IMR-90 (cell line): ENCODE measurements around the gene OGT. TPM values are rescaled to one million over a fixed set of nuclear protein-coding genes. Genes with fewer than 3 reads are reported as not detected.

Source experiments
- ATAC-seq: fragments of 200-7000 bp; cut with Tn5 transposase; 2 replicates; pipeline ENCODE4 v1.9.1; 2020; ENCODE audit warnings: low read depth, mild to moderate bottlenecking, moderate library complexity
- BruUV-seq: library from RNA; stranded (reverse); fragments of 400-500 nt; replicated peaks from 2 replicates; lab custom pipeline; 2021; lab: Mats Ljungman, UMichigan
- CTCF ChIA-PET: fragments of 300-600 bp; formaldehyde crosslinking; extraction: SDS; loops from one replicate; lab custom pipeline; 2021; ENCODE audit warnings: antibody characterized with exemption; lab: Yijun Ruan, JAX
- POLR2A ChIA-PET: fragments of 300-600 bp; sonication (Branson Sonifier 250); formaldehyde crosslinking; loops from one replicate; lab custom pipeline; 2022; ENCODE audit warnings: antibody characterized with exemption; ENCODE audit not compliant: unreplicated experiment; lab: Charles Lee
- DNase-seq: peaks from one replicate; pipeline ENCODE4 v3.0.0; 2013
- H2AFZ ChIP-seq: replicated peaks from 2 replicates; pipeline ENCODE3; 2013; ENCODE audit warnings: low read length, mild to moderate bottlenecking; ENCODE audit not compliant: poor library complexity
- H2AK5ac ChIP-seq: 2 replicates; pipeline ENCODE4 v1.6.1; 2013; ENCODE audit warnings: low read depth, low read length, inconsistent platforms
- H2AK9ac ChIP-seq: replicated peaks from 2 replicates; pipeline ENCODE3; 2013; ENCODE audit warnings: mild to moderate bottlenecking, low read depth, low read length, moderate library complexity; ENCODE audit not compliant: poor library complexity
- H2BK120ac ChIP-seq: 2 replicates; pipeline ENCODE4 v1.6.1; 2013; ENCODE audit warnings: low read depth, low read length, inconsistent platforms
- H2BK15ac ChIP-seq: 3 replicates; pipeline ENCODE4 v1.6.1; 2013; ENCODE audit warnings: low read depth, low read length, inconsistent platforms
- H2BK20ac ChIP-seq: 2 replicates; pipeline ENCODE4 v1.6.1; 2013; ENCODE audit warnings: low read depth, mild to moderate bottlenecking, inconsistent platforms, low read length, moderate library complexity
- H2BK5ac ChIP-seq: 2 replicates; pipeline ENCODE4 v1.6.1; 2013; ENCODE audit warnings: mild to moderate bottlenecking, low read depth, low read length, inconsistent platforms; ENCODE audit not compliant: poor library complexity, severe bottlenecking
- H3K14ac ChIP-seq: replicated peaks from 2 replicates; pipeline ENCODE4 v1.6.1; 2013; ENCODE audit warnings: low read depth, low read length, inconsistent platforms
- H3K18ac ChIP-seq: 2 replicates; pipeline ENCODE4 v1.6.1; 2013; ENCODE audit warnings: low read depth, low read length, control low read depth
- H3K23ac ChIP-seq: 2 replicates; pipeline ENCODE4 v1.6.1; 2013; ENCODE audit warnings: low read depth, low read length, inconsistent platforms
- H3K27ac ChIP-seq: 2 replicates; pipeline ENCODE4 v1.5.1; 2013; ENCODE audit warnings: mild to moderate bottlenecking, control low read depth, low read length; ENCODE audit not compliant: insufficient read depth
- H3K27me3 ChIP-seq: 2 replicates; pipeline ENCODE4 v1.6.1; 2013; ENCODE audit warnings: low read length; ENCODE audit not compliant: control insufficient read depth, insufficient read depth
- H3K36me3 ChIP-seq: 2 replicates; pipeline ENCODE4 v1.6.1; 2013; ENCODE audit warnings: low read length, mixed read lengths; ENCODE audit not compliant: control insufficient read depth, insufficient read depth
- H3K4ac ChIP-seq: 2 replicates; pipeline ENCODE4 v1.6.1; 2013; ENCODE audit warnings: low read depth, low read length, inconsistent platforms
- H3K4me1 ChIP-seq: 2 replicates; pipeline ENCODE4 v1.6.1; 2013; ENCODE audit warnings: low read length, mixed read lengths; ENCODE audit not compliant: control insufficient read depth, insufficient read depth
- H3K4me2 ChIP-seq: 2 replicates; pipeline ENCODE4 v1.6.1; 2013; ENCODE audit warnings: low read depth, mild to moderate bottlenecking, control low read depth, low read length, moderate library complexity
- H3K4me3 ChIP-seq: 2 replicates; pipeline ENCODE4 v1.5.1; 2013; ENCODE audit warnings: low read depth, mild to moderate bottlenecking, control low read depth, low read length, moderate library complexity; ENCODE audit not compliant: insufficient read depth
- H3K56ac ChIP-seq: 2 replicates; pipeline ENCODE4 v1.6.1; 2013; ENCODE audit warnings: low read length, inconsistent platforms; ENCODE audit not compliant: insufficient read depth; ENCODE audit errors: extremely low read depth
- H3K79me1 ChIP-seq, 2 experiments: 2 replicates each; pipeline ENCODE4 v1.6.1; 2013; ENCODE audit warnings: low read length in 2 of 2, inconsistent platforms in 1 of 2, low read depth in 1 of 2
- H3K9ac ChIP-seq: 2 replicates; pipeline ENCODE4 v1.6.1; 2013; ENCODE audit warnings: low read depth, low read length, control low read depth
- H3K9me1 ChIP-seq: 2 replicates; pipeline ENCODE4 v1.6.1; 2013; ENCODE audit warnings: low read length, inconsistent platforms; ENCODE audit not compliant: insufficient read depth
- H3K9me3 ChIP-seq: 2 replicates; pipeline ENCODE4 v1.6.1; 2013; ENCODE audit warnings: low read length; ENCODE audit not compliant: control insufficient read depth, insufficient read depth
- H4K20me1 ChIP-seq: 2 replicates; pipeline ENCODE4 v1.6.1; 2013; ENCODE audit warnings: low read length, inconsistent platforms; ENCODE audit not compliant: insufficient read depth
- H4K5ac ChIP-seq: 2 replicates; pipeline ENCODE4 v1.6.1; 2013; ENCODE audit warnings: mild to moderate bottlenecking, low read depth, low read length, control low read depth
- H4K8ac ChIP-seq, 2 experiments: 2 replicates each; pipeline ENCODE4 v1.6.1; 2013; ENCODE audit warnings: low read depth in 2 of 2, low read length in 2 of 2, control low read depth in 1 of 2, inconsistent platforms in 1 of 2
- H4K91ac ChIP-seq: 2 replicates; pipeline ENCODE4 v1.6.1; 2013; ENCODE audit warnings: low read depth, low read length, inconsistent platforms; ENCODE audit not compliant: insufficient read depth
- BHLHE40 ChIP-seq: fragments of 150-350 bp; IDR thresholded peaks from 2 replicates; pipeline ENCODE4 v1.6.1; 2016; ENCODE audit warnings: mild to moderate bottlenecking, low read depth, low read length
- CEBPB ChIP-seq: IDR thresholded peaks from 2 replicates; pipeline ENCODE4 v1.6.1; 2012; ENCODE audit warnings: low read depth, low read length, improper control_type of control experiment
- CHD1 ChIP-seq: IDR thresholded peaks from 2 replicates; pipeline ENCODE4 v1.6.1; 2012; ENCODE audit warnings: low read depth, low read length, improper control_type of control experiment
- FOS ChIP-seq: fragments of 150-350 bp; IDR thresholded peaks from 2 replicates; pipeline ENCODE4 v1.6.1; 2016; ENCODE audit warnings: low read depth, low read length
- MAFK ChIP-seq: IDR thresholded peaks from 2 replicates; pipeline ENCODE4 v1.6.1; 2012; ENCODE audit warnings: low read depth, low read length, improper control_type of control experiment
- MAZ ChIP-seq: IDR thresholded peaks from 2 replicates; pipeline ENCODE4 v1.6.1; 2012; ENCODE audit warnings: low read depth, mild to moderate bottlenecking, low read length, improper control_type of control experiment, moderate library complexity, borderline replicate concordance
- RAD21 ChIP-seq: IDR thresholded peaks from 2 replicates; pipeline ENCODE4 v1.6.1; 2012; ENCODE audit warnings: low read length, improper control_type of control experiment
- RCOR1 ChIP-seq: IDR thresholded peaks from 2 replicates; pipeline ENCODE4 v1.6.1; 2012; ENCODE audit warnings: mild to moderate bottlenecking, low read length, improper control_type of control experiment; ENCODE audit not compliant: insufficient replicate concordance
- RFX5 ChIP-seq: IDR thresholded peaks from 2 replicates; pipeline ENCODE4 v1.8.0; 2012; ENCODE audit warnings: low read depth, mild to moderate bottlenecking, low read length, moderate library complexity
- SMC3 ChIP-seq: fragments of 150-350 bp; IDR thresholded peaks from 2 replicates; pipeline ENCODE4 v1.6.1; 2016; ENCODE audit warnings: low read depth, mild to moderate bottlenecking, antibody characterized with exemption, low read length, moderate library complexity
- WGBS, 2 experiments: methylation state at CpG; one replicate each; pipeline versions ENCODE4 v1.1.5 to v1.1.7; 2013; ENCODE audit warnings: missing lambda C conversion rate in 2 of 2; ENCODE audit not compliant: insufficient read length in 1 of 2; ENCODE audit errors: extremely low coverage in 2 of 2; 5-methylcytosine and 5-hydroxymethylcytosine counted together
- dilution Hi-C: fragments of 300-500 bp; cut with HindIII; formaldehyde crosslinking; loops from one replicate; pipeline ENCODE4 v1.14.3; 2018; ENCODE audit warnings: low sequenced_read_pairs; ENCODE audit not compliant: unreplicated experiment
- in situ Hi-C: fragments of 300-500 bp; cut with MboI; formaldehyde crosslinking; loops from 3 replicates; pipeline ENCODE4 v1.14.3; 2019; ENCODE audit warnings: low sequenced_read_pairs, inconsistent platforms, mixed read lengths
- intact Hi-C: fragments of 100-400 bp; cut with micrococcal nuclease; formaldehyde crosslinking; loops from 2 replicates; pipeline ENCODE4 v1.10.0; 2022
- polyA plus RNA-seq, 3 experiments: library from polyadenylated mRNA; depleted of rRNA; stranded (reverse); fragments of >200 nt; gene quantifications; 2 replicates each; pipeline ENCODE4 v1.2.3, GENCODE V29; 2012; ENCODE audit warnings: low replicate concordance in 1 of 3
- total RNA-seq: library from RNA; depleted of rRNA; stranded (reverse); fragments of >200 nt; gene quantifications from 2 replicates; pipeline ENCODE4 v1.2.3, GENCODE V29; 2012
- TF ChIP-seq, protein P1 (sequence below): fragments of 150-350 bp; IDR thresholded peaks from 2 replicates; pipeline ENCODE4 v1.6.1; 2016; ENCODE audit warnings: low read depth, mild to moderate bottlenecking, low read length, moderate library complexity, borderline replicate concordance
- TF ChIP-seq, protein P2 (sequence below): fragments of 150-350 bp; IDR thresholded peaks from 2 replicates; pipeline ENCODE4 v1.6.1; 2017; ENCODE audit warnings: mild to moderate bottlenecking, antibody characterized with exemption, low read length, low read depth

Gene OGT
- total and polyA plus RNA-seq, 2 of the 4 experiments (the other 2 are of a cell fraction), result 80.7 to 113 TPM

DNA sequence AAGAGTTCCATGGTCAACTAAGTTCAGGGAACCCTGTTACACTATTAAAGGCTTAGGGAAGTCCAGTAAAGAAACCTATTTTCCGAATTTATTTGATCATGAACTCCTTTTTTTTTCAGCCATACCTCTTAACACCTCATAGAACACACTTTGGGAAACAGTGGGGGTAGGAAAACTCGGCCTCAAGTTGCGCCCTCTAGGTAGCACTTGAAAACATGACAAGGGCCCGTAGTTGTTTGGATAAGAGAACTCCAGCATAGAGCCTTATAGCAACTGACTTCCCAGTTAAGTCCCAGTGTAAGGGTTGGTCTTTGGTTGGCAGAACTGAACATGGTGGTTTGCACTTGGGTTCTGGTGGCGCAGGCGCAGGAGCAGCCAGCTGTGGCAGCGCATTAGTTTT, 14.4 kb downstream of the OGT start:
- Histone ChIP-seq H4K8ac (no peak overlapping the region), H4K5ac (no peak overlapping the region), H3K56ac (no peak overlapping the region), H3K9me1 (no peaks in the 10 kb centered on the region; the same call in none of the 2 replicates), H3K4me1 (no peaks in the 10 kb centered on the region; the same call in none of the 2 replicates), H3K4ac (no peak overlapping the region), H3K4me3 (no peak overlapping the region), H3K9ac (no peak overlapping the region), H3K14ac (no peak overlapping the region), H4K91ac (no peak overlapping the region), H3K9me3 (no peaks in the 10 kb centered on the region; the same call in 1 of the 2 replicates), H2BK5ac (no peak overlapping the region), H2AFZ (no peak overlapping the region), H3K4me2 (no peak overlapping the region), H2BK15ac (no peak overlapping the region), H4K20me1 (peaks cover 57% of the 10 kb centered on the region), H2AK5ac (no peak overlapping the region), H2BK20ac (no peak overlapping the region), H3K79me1 (peaks cover 20 to 43% of the 10 kb centered on the region in 2 experiments), H2BK120ac (no peak overlapping the region), H3K27me3 (no peaks in the 10 kb centered on the region), H2AK9ac (no peak overlapping the region), H3K18ac (no peak overlapping the region), H3K23ac (no peak overlapping the region), H3K36me3 (peaks cover 19% of the 10 kb centered on the region), H3K27ac (no peak overlapping the region)
- intact Hi-C loops, result no loop called here
- in situ Hi-C loops, result no loop called here
- BruUV-seq, result no TSS peak
- ChIA-PET CTCF (no interaction called here), POLR2A (no interaction called here)
- DNase-seq (no peak), ATAC-seq (no peak)
- no CpG with 5 or more reads among the region's 7 CpGs for WGBS, 2 experiments
- TF ChIP-seq CHD1 (no peak), BHLHE40 (no peak), MAZ (no peak), CEBPB (no peak), SMC3 (no peak), RFX5 (no peak), FOS (no peak), RCOR1 (no peak), MAFK (no peak), RAD21 (no peak)
- TF ChIP-seq, protein P1, sequence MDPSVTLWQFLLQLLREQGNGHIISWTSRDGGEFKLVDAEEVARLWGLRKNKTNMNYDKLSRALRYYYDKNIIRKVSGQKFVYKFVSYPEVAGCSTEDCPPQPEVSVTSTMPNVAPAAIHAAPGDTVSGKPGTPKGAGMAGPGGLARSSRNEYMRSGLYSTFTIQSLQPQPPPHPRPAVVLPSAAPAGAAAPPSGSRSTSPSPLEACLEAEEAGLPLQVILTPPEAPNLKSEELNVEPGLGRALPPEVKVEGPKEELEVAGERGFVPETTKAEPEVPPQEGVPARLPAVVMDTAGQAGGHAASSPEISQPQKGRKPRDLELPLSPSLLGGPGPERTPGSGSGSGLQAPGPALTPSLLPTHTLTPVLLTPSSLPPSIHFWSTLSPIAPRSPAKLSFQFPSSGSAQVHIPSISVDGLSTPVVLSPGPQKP, result no peak
- TF ChIP-seq, protein P2, sequence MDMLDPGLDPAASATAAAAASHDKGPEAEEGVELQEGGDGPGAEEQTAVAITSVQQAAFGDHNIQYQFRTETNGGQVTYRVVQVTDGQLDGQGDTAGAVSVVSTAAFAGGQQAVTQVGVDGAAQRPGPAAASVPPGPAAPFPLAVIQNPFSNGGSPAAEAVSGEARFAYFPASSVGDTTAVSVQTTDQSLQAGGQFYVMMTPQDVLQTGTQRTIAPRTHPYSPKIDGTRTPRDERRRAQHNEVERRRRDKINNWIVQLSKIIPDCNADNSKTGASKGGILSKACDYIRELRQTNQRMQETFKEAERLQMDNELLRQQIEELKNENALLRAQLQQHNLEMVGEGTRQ, result no peak
- dilution Hi-C loops, result no loop called here
